NCI-H2081 (cell line): Measurements from ENCODE around the gene MTOR.
A peak's percentile ranks its signal among the peaks of the same experiment; 100 is the strongest.
"Not testable (repeated sequence)": the region's sequence is repeated elsewhere in the genome, so short reads cannot be mapped to it uniquely, and the experiment has no call there.

Experiments
- DNase-seq, 2 experiments: peaks; one replicate each; lab custom pipeline; 2025; lab: John Stamatoyannopoulos, UW

Gene MTOR

DNA sequence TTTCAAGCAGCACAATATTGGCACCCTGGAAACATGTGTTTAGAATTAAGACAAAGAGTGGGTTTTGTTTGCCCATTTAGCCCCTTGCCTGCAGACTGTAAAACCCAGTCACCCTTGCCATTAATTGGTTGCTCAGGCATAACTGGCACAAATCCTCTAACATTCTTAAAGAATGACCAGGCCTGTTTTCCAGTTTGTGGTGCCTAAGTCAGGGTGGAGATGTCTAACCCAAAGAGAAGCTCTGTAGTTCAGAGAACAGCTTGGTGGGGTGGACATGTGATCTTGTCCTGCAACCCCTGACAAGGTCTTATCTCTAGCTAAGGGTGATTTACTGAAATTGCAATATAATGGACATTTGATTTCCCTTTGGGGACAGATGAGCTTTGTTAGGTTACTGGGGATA is 82.0 kb downstream of the MTOR start:
- DNase-seq: no peak

DNA sequence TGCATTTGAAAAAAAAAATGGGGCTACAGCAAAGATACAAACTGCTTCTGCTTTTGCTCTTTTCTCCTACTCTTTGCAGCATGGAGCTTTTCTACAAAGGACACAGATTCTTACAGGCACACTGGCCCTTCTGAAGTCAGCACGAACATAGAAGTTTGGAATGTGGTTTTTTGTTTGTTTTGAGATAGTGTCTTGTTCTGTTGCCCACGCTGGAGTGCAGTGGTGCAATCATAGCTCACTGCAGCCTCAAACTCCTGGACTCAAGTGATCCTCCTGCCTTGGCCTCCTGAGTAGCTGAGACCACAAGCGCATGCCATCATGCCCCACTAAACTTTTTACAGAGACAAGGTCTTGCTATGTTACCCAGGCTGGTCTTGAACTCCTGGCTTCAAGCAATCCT is 82.6 kb downstream of the MTOR start:
- not testable (repeated sequence) for DNase-seq

GRCh38 chr1:11179125-11179524 is 83.2 kb downstream of the MTOR start:
- DNase-seq: no peak

- peak in 1 of 2 experiments; percentile 67 for DNase-seq
These were observed 84.0 kb downstream of the MTOR start for GRCh38 chr1:11178021-11179015.

- no peak for DNase-seq
These were observed 86.2 kb downstream of the MTOR start for GRCh38 chr1:11176081-11176706.

DNA sequence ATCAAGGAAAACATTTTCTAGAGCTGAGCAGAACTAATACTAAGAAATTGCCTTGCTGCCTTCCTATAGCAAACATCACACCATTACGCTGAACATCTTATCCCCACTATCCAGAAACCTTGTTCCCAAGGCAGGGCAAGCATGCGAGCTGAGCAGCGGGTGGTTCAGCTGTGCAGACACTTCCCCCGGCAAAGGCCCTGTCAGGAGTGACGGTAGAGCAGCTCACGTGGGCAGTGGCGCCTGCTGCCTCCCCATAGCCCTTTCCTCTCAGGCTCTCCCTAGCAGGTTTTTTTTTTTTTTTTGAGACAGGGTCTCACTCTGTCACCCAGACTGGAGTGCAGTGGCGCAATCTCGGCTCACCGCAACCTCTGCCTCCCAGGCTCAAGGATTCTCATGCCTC is 86.9 kb downstream of the MTOR start:
- DNase-seq: no peak

- DNase-seq: no peak
These were observed 87.9 kb downstream of the MTOR start for GRCh38 chr1:11174261-11174942.

GRCh38 chr1:11170102-11170501 is 92.2 kb downstream of the MTOR start:
- DNase-seq: no peak

DNA sequence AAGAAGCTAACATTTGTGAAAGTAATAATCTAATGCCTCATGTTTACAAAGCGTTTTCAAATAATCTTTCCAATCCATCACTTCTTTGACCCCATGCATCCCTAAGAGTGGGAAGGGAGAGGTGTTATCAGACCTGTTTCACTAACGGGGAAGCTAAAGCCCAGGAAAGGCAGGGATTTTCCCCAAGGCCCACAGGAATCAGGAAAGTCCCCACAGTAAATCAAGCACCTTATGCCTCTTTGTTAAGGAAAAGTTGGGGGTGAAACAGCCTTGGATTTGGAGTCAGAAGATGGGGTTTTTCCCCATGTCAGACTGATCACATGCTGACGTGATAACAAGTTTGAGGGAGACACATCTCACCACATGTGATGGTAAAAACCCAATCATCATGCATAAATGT is 93.1 kb downstream of the MTOR start:
- no peak for DNase-seq

DNA sequence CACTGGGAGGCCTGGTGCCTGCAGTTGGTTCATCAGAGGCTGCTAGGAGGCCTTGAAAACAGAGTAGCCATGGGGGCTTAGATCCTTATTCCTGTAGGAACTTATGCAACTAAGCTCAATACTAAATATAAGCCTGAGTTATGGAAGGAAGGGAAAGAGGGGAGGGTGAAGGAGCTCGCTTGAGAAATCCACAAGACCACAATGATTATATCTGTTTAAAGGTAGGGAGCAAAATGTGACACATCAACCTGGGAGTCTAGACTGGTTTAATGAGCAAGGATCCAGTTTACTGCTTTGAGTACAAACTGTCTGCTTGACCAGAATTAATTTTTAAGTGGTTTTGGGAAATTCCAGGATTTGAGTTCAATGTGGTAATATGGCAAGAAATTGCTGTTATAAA is 93.6 kb downstream of the MTOR start:
- no peak for DNase-seq

DNA sequence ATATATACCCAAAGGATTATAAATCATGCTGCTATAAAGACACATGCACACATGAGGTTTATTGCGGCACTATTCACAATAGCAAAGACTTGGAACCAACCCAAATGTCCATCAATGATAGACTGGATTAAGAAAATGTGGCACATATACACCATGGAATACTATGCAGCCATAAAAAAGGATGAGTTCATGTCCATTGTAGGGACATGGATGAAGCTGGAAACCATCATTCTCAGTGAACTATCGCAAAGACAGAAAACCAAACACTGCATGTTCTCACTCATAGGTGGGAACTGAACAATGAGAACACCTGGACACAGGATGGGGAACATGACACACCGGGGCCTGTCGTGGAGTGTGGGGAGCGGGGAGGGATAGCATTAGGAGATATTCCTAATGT is 95.6 kb downstream of the MTOR start:
- not testable (repeated sequence) for DNase-seq

- not testable (repeated sequence) for DNase-seq
These were observed 99.6 kb downstream of the MTOR start for GRCh38 chr1:11162752-11163151.

- DNase-seq: no peak
These were observed 103.5 kb downstream of the MTOR start for GRCh38 chr1:11158720-11159321.

- DNase-seq: no peak
These were observed 104.1 kb downstream of the MTOR start for GRCh38 chr1:11158291-11158690.

- peak in 1 of 2 experiments; percentile 16 for DNase-seq
These were observed 104.5 kb downstream of the MTOR start for GRCh38 chr1:11157867-11158266.

DNA sequence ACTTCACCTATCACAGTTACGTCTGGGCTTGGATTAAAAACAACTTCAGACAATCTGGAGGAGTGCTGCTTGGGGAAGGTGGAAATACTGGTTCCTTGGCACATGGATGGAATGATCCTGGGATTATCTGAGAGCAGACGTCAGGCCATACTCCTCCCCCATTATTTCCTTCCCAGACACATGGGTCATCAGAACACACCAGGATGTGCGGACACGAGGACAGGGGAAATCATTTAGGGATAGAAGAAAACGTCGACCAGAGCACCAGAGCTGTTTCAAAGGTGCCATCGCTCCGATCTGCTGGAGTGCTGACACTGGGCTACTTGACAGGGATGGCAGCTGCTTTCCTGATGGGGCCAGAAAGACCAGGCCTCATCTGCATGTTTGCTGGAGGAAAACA is 105.0 kb downstream of the MTOR start:
- no peak for DNase-seq

GRCh38 chr1:11156963-11157362 is 105.4 kb downstream of the MTOR start:
- no peak for DNase-seq

- DNase-seq: peak in 1 of 2 experiments; percentile 28
These were observed 105.9 kb downstream of the MTOR start for GRCh38 chr1:11156441-11156840.

DNA sequence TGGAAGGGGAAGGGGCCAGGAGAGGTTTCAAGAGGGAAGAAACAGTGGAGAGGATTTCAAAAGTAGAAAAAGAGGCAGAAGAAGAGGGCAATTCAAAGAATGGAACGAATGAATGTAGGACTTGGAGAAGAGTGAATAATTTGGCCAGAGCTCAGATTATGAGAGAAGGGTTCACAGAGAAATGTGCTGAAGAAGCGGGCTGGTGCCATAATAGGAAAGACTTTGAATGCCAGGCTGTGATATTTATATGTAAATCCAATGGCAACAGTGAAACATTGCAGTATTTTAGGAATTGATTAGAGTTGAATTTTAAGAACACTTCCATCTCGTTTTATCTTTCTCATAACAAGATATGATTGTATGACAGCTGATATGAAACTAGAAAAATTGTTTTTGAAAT is 109.2 kb downstream of the MTOR start:
- DNase-seq: no peak

- DNase-seq: no peak
These were observed 109.6 kb downstream of the MTOR start for GRCh38 chr1:11152755-11153154.

GRCh38 chr1:11151826-11152612 is 110.3 kb downstream of the MTOR start:
- DNase-seq: no peak
